Adipose tissue (tissue), 3 donors: ENCODE results near the gene GRB10. TPM values are rescaled to one million over a fixed set of nuclear protein-coding genes. Genes with fewer than 3 reads are reported as not detected.
"Not testable (repeated sequence)": the region's sequence is repeated elsewhere in the genome, so short reads cannot be mapped to it uniquely, and the experiment has no call there.

Experiments used
- H3K27ac ChIP-seq: one replicate; pipeline ENCODE4 v1.5.1; 2013; ENCODE audit warnings: low read depth, low read length
- WGBS, 3 donors: extraction: QIAGEN DNeasy Blood & Tissue Kit; methylation state at CpG; one replicate each; pipeline ENCODE4 v1.1.7; 2013; 5-methylcytosine and 5-hydroxymethylcytosine counted together
- polyA plus RNA-seq, 3 donors: library from polyadenylated mRNA; stranded (reverse); fragments of 200-250 nt; gene quantifications; one replicate each; pipeline ENCODE4 v1.2.3, GENCODE V29; 2013
- donor health status: healthy with polysubstance abuse.
- donor health status: Bipolar disorder and iron deficiency.
- donor health status: healthy.

GRB10 gene
- polyA plus RNA-seq, 3 donors, result 25.6 to 61.6 (median 26.1) TPM

- no peak overlapping the region for H3K27ac ChIP-seq
- WGBS, 3 donors, result 84 to 86% (median 84%) methylated on average over 6 of the region's 6 CpGs
Observed at GRCh38 chr7:50567715-50568261, 214.9 kb downstream of the GRB10 start.

DNA sequence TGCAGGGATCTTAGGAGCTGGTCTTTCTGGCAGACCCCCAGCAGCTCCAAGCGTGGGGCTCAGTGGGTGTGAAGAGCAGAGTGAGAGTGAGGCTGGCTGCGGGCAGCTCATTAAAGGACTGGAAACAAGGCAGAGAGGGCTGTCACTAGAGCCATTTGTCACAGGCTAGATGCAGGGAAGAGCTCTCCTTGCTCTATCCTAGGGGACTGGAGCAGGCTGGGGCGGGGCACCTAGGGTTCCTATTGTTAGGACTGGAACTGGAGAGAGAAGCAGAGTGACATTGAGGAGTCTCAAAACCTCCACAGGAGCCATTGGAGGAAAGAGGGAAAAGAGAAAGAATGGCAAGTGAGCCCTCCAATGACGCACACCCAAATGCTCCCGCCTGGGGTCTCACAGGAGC lies 216.7 kb downstream of the GRB10 start:
- 66 to 70% (median 70%) methylated on average over 5 of the region's 5 CpGs for WGBS, 3 donors
- no peak overlapping the region for H3K27ac ChIP-seq

GRCh38 chr7:50565559-50565916 lies 217.2 kb downstream of the GRB10 start:
- no peak overlapping the region for H3K27ac ChIP-seq
- WGBS, 3 donors, result 52 to 76% (median 76%) methylated on average over 2 of the region's 2 CpGs

GRCh38 chr7:50564640-50565558 lies 217.8 kb downstream of the GRB10 start, which contains the start of gene DDC:
Gene DDC (minus strand): TSS chr7:50565405. CDS start chr7:50544085, 21,320 bp downstream.
- H3K27ac ChIP-seq, result no peak within 1 kb of the TSS
- WGBS, 3 donors, result 46 to 69% (median 68%) methylated on average over 8 of the region's 8 CpGs

GRCh38 chr7:50564171-50564570 lies 218.5 kb downstream of the GRB10 start:
- no peak overlapping the region for H3K27ac ChIP-seq
- 52 to 88% (median 79%) methylated on average over 8 of the region's 8 CpGs for WGBS, 3 donors

GRCh38 chr7:50562136-50562535 lies 220.6 kb downstream of the GRB10 start:
- WGBS, 3 donors, result 75 to 91% (median 79%) methylated on average over 5 of the region's 5 CpGs
- H3K27ac ChIP-seq, result no peak overlapping the region

DNA sequence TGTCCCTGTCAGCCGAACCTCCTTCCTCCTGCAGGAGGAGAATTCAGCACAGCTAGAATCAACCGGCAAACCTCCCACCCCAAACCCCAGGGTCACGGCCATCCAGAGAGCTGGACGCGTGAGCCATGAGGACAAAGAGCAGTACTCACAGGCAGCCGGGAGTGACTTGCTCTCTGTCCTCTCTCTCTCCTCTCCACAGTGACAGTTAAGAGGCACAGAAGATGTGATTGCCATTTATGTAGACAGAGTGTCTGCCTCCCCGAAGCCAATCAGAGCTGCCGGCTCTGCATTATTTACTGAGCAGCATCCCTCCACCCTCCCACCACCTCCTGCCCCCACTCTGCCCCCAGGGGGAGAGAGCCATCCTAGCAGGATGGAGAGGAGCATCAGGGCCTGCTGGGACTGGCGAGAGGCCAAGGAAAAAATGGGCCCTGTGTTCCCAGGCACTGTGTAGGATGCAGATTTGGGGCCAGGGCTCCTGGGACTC lies 221.8 kb downstream of the GRB10 start:
- H3K27ac ChIP-seq, result no peak overlapping the region
- WGBS, 3 donors, result 47 to 63% (median 48%) methylated on average over 9 of the region's 9 CpGs

DNA sequence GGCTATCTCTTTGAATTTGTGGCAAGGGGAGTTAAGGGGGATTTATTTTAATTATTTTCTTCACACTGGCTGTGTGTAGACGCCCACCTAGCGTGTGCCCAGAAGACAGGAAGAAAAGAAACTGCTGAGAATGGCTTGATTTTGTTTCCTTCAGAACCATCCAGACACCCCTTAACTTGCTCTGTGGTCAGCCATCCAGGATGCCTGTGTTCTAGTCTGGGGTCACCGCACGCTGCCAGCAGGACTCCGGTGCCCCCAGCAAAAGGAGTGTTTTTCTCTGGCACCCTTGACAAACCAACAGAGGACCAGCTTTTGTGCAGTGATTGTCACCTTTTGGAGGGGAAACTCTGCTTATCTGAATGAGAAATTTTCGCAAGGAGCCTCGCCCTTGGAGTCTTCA lies 222.8 kb downstream of the GRB10 start:
- 56 to 95% (median 80%) methylated on average over 7 of the region's 7 CpGs for WGBS, 3 donors
- H3K27ac ChIP-seq, result no peak overlapping the region

GRCh38 chr7:50558294-50559053 lies 224.2 kb downstream of the GRB10 start:
- no peak overlapping the region for H3K27ac ChIP-seq
- WGBS, 3 donors, result 71 to 75% (median 71%) methylated on average over 5 of the region's 5 CpGs

- no peak overlapping the region for H3K27ac ChIP-seq
- 25 to 47% (median 39%) methylated on average over 2 of the region's 2 CpGs for WGBS, 3 donors
Observed at GRCh38 chr7:50557099-50557498, 225.6 kb downstream of the GRB10 start.

- no peak overlapping the region for H3K27ac ChIP-seq
- 56 to 63% (median 62%) methylated on average over 8 of the region's 8 CpGs for WGBS, 3 donors
Observed at GRCh38 chr7:50556247-50556991, 226.3 kb downstream of the GRB10 start.

- 70 to 89% (median 86%) methylated on average over 9 of the region's 9 CpGs for WGBS, 3 donors
- no peak overlapping the region for H3K27ac ChIP-seq
Observed at GRCh38 chr7:50555594-50556140, 227.0 kb downstream of the GRB10 start.

GRCh38 chr7:50554431-50555322 lies 228.0 kb downstream of the GRB10 start:
- no peak overlapping the region for H3K27ac ChIP-seq
- 74 to 90% (median 87%) methylated on average over 14 of the region's 14 CpGs for WGBS, 3 donors

GRCh38 chr7:50553973-50554372 lies 228.7 kb downstream of the GRB10 start:
- H3K27ac ChIP-seq, result no peak overlapping the region
- 40 to 56% (median 41%) methylated on average over 3 of the region's 3 CpGs for WGBS, 3 donors

DNA sequence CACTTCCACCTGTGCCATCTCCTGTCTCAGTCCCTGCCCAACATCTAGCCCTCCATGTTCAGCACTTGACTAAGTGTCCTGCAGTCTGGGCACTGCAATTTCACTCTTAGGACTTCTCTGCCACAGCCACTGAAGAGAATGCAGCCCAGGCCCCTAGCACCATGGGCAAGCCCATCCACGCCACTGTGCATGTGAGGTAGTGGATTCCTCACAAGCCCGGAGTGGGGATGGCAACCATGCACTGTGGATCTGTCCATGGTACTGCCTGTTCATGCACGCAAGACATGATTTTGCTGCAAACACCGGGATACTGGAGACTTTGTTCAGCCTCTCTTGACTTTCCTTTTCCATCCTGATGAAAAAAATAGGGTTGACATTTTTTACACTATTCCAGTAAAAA lies 229.8 kb downstream of the GRB10 start:
- 28 to 47% (median 34%) methylated on average over 4 of the region's 4 CpGs for WGBS, 3 donors
- H3K27ac ChIP-seq, result no peak overlapping the region

- 17 to 85% (median 85%) methylated on average over 4 of the region's 4 CpGs for WGBS, 3 donors
- H3K27ac ChIP-seq, result no peak overlapping the region
Observed at GRCh38 chr7:50552139-50552538, 230.6 kb downstream of the GRB10 start.

- WGBS, 3 donors, result 85 to 95% (median 91%) methylated on average over 4 of the region's 4 CpGs
Observed at GRCh38 chr7:50545613-50546012, 237.1 kb downstream of the GRB10 start.

More at GRCh38 chr7:50545613-50546012, 237.1 kb downstream of the GRB10 start:
- not testable (repeated sequence) for H3K27ac ChIP-seq
